Type B pancreatic cell (in vitro differentiated cells): ENCODE results near the gene CREB3L2. TPM values are rescaled to one million over a fixed set of nuclear protein-coding genes. Genes with fewer than 3 reads are reported as not detected.
"Not testable (repeated sequence)": the region's sequence is repeated elsewhere in the genome, so short reads cannot be mapped to it uniquely, and the experiment has no call there.

Experiments used
- DNase-seq: peaks from one replicate; pipeline ENCODE4 v3.0.0; 2021; ENCODE audit warnings: mixed read lengths; ENCODE audit not compliant: unreplicated experiment; ENCODE audit errors: extremely low spot score
- H3K27ac Mint-ChIP-seq: 2 replicates; pipeline ENCODE4 v1.8.0; 2021; ENCODE audit warnings: mild to moderate bottlenecking, mixed read lengths
- H3K27me3 Mint-ChIP-seq: 2 replicates; pipeline ENCODE4 v1.8.0; 2021; ENCODE audit warnings: mixed read lengths
- H3K36me3 Mint-ChIP-seq: 2 replicates; pipeline ENCODE4 v1.8.0; 2021; ENCODE audit warnings: mixed read lengths
- H3K4me1 Mint-ChIP-seq: one replicate; pipeline ENCODE4 v1.8.0; 2021; ENCODE audit warnings: mixed read lengths; ENCODE audit not compliant: unreplicated experiment
- H3K4me3 Mint-ChIP-seq: 2 replicates; pipeline ENCODE4 v1.8.0; 2021; ENCODE audit warnings: mild to moderate bottlenecking, mixed read lengths
- H3K9me3 Mint-ChIP-seq: 2 replicates; pipeline ENCODE4 v1.8.0; 2021; ENCODE audit warnings: mixed read lengths
- CTCF ChIP-seq: fragments of 200-600 bp; sonication (generic); conservative IDR thresholded peaks from 2 replicates; pipeline ENCODE4 v1.5.0; 2021; ENCODE audit warnings: antibody characterized with exemption, mild to moderate bottlenecking
- total RNA-seq: library from RNA; stranded (reverse); gene quantifications from 2 replicates; pipeline ENCODE4 v1.2.1, GENCODE V29; 2021; ENCODE audit warnings: low replicate concordance

CREB3L2 gene
- total RNA-seq, 1 donor from 2014 or later: 85.8 TPM

- no peak for DNase-seq
- peaks cover 56% of the 10 kb centered on the region for H3K36me3 Mint-ChIP-seq
- H3K9me3 Mint-ChIP-seq: peaks cover 6% of the 10 kb centered on the region
- no peaks in the 10 kb centered on the region for H3K27me3 Mint-ChIP-seq
- no peak overlapping the region for H3K4me3 Mint-ChIP-seq
- TF ChIP-seq CTCF: no peak
- peaks cover 15% of the 10 kb centered on the region for H3K4me1 Mint-ChIP-seq
- no peak overlapping the region for H3K27ac Mint-ChIP-seq
These were observed 87.9 kb downstream of the CREB3L2 start for GRCh38 chr7:137913985-137914384.

- H3K9me3 Mint-ChIP-seq: peaks cover 6% of the 10 kb centered on the region
- peak overlapping the region; percentile 23 for H3K27ac Mint-ChIP-seq
- no peak for DNase-seq
- peaks cover 61% of the 10 kb centered on the region for H3K36me3 Mint-ChIP-seq
- no peak overlapping the region for H3K4me3 Mint-ChIP-seq
- H3K4me1 Mint-ChIP-seq: peaks cover 4% of the 10 kb centered on the region
- no peak for TF ChIP-seq CTCF
- H3K27me3 Mint-ChIP-seq: no peaks in the 10 kb centered on the region
These were observed 92.8 kb downstream of the CREB3L2 start for GRCh38 chr7:137909042-137909441.

GRCh38 chr7:137908106-137908505 is 93.8 kb downstream of the CREB3L2 start:
- Mint-ChIP-seq H3K27me3 (no peaks in the 10 kb centered on the region), H3K4me3 (no peak overlapping the region), H3K4me1 (peaks cover 10% of the 10 kb centered on the region), H3K27ac (no peak overlapping the region), H3K36me3 (peaks cover 66% of the 10 kb centered on the region), H3K9me3 (peaks cover 6% of the 10 kb centered on the region)
- DNase-seq: no peak
- TF ChIP-seq CTCF: no peak

GRCh38 chr7:137906636-137907035 is 95.2 kb downstream of the CREB3L2 start:
- H3K4me3 Mint-ChIP-seq, H3K27me3 Mint-ChIP-seq, H3K27ac Mint-ChIP-seq, H3K4me1 Mint-ChIP-seq, DNase-seq, H3K9me3 Mint-ChIP-seq: not testable (repeated sequence)
- H3K36me3 Mint-ChIP-seq: peaks cover 58% of the 10 kb centered on the region

GRCh38 chr7:137904833-137905232 is 97.1 kb downstream of the CREB3L2 start:
- no peak for DNase-seq
- H3K9me3 Mint-ChIP-seq: peaks cover 6% of the 10 kb centered on the region
- peaks cover 54% of the 10 kb centered on the region for H3K36me3 Mint-ChIP-seq
- peak overlapping the region; percentile 55 for H3K27ac Mint-ChIP-seq
- H3K27me3 Mint-ChIP-seq: no peaks in the 10 kb centered on the region
- H3K4me1 Mint-ChIP-seq: peaks cover 10% of the 10 kb centered on the region
- TF ChIP-seq CTCF: peak; percentile 25
- peak overlapping the region; percentile 49 for H3K4me3 Mint-ChIP-seq

GRCh38 chr7:137903382-137904169 is 98.3 kb downstream of the CREB3L2 start:
- DNase-seq: no peak
- peaks cover 15% of the 10 kb centered on the region for H3K4me1 Mint-ChIP-seq
- no peaks in the 10 kb centered on the region for H3K27me3 Mint-ChIP-seq
- H3K4me3 Mint-ChIP-seq: peak overlapping the region; percentile 2
- H3K27ac Mint-ChIP-seq: peak overlapping the region; percentile 57
- H3K36me3 Mint-ChIP-seq: peaks cover 52% of the 10 kb centered on the region
- peaks cover 6% of the 10 kb centered on the region for H3K9me3 Mint-ChIP-seq
- TF ChIP-seq CTCF: peak; percentile 92
